ENCODE data around the gene MAPKAPK2.

Gene MAPKAPK2

GRCh38 chr1:206770531-206771337 lies 86.0 kb downstream of the MAPKAPK2 start, which contains the start of gene IL19:
TSS of gene IL19 (plus strand) at chr1:206770773. CDS start at chr1:206836663, 65,890 bp downstream.
- Histone ChIP-seq H3K9me3 (replicated peaks; ENCODE audit: insufficient read depth, low read length) (no peaks in the 10 kb centered on the region), H3K4me1 (ENCODE audit: low read length) (peaks cover 78% of the 10 kb centered on the region), H3K27me3 (replicated peaks; ENCODE audit: insufficient read depth, low read length) (no peaks in the 10 kb centered on the region), H3F3A (ENCODE audit: insufficient read depth, low read length) (peaks cover 38% of the 10 kb centered on the region), H3K4me2 (ENCODE audit: low read depth, low read length) (peak within 1 kb of the TSS; percentile 31; the same call in 1 of the 2 replicates), H3K4me3 (ENCODE audit: low read length) (no peak within 1 kb of the TSS), H2AFZ (ENCODE audit: low read length) (peak within 1 kb of the TSS; percentile 2; the same call in 1 of the 2 replicates), H4K20me1 (ENCODE audit: insufficient read depth, low read length) (no peaks in the 10 kb centered on the region), H3K27ac (ENCODE audit: low read length) (peak within 1 kb of the TSS; percentile 29; the same call in 1 of the 2 replicates), H3K9ac (ENCODE audit: low read length) (no peak within 1 kb of the TSS; the same call in 1 of the 2 replicates), H3K79me2 (ENCODE audit: low read length) (no peaks in the 10 kb centered on the region), H3K36me3 (replicated peaks; ENCODE audit: insufficient read depth, low read length) (no peaks in the 10 kb centered on the region), H3K9me2 (replicated peaks; ENCODE audit: insufficient read depth, low read length) (no peaks in the 10 kb centered on the region)
- no peak for DNase-seq
- no peak for TF ChIP-seq CTCF (IDR thresholded peaks at IDR 0.05; ENCODE audit: low read length)
- TF ChIP-seq EZH2 (optimal IDR thresholded peaks at IDR 0.05; ENCODE audit: low read depth, low read length): no peak
- no peak for TF ChIP-seq EZH2phosphoT487 (IDR thresholded peaks at IDR 0.05; ENCODE audit: low read length)

GRCh38 chr1:206771338-206771692 lies 86.6 kb downstream of the MAPKAPK2 start:
- Histone ChIP-seq H3K9me3 (replicated peaks; ENCODE audit: insufficient read depth, low read length) (no peaks in the 10 kb centered on the region), H3K79me2 (ENCODE audit: low read length) (no peaks in the 10 kb centered on the region), H3K9ac (ENCODE audit: low read length) (no peak overlapping the region), H2AFZ (ENCODE audit: low read length) (no peak overlapping the region), H3K36me3 (replicated peaks; ENCODE audit: insufficient read depth, low read length) (no peaks in the 10 kb centered on the region), H3K27ac (ENCODE audit: low read length) (no peak overlapping the region), H3K4me3 (ENCODE audit: low read length) (no peak overlapping the region), H3K4me2 (ENCODE audit: low read depth, low read length) (no peak overlapping the region), H3K9me2 (replicated peaks; ENCODE audit: insufficient read depth, low read length) (no peaks in the 10 kb centered on the region), H3F3A (ENCODE audit: insufficient read depth, low read length) (peaks cover 32% of the 10 kb centered on the region), H3K4me1 (ENCODE audit: low read length) (peaks cover 73% of the 10 kb centered on the region), H4K20me1 (ENCODE audit: insufficient read depth, low read length) (no peaks in the 10 kb centered on the region), H3K27me3 (replicated peaks; ENCODE audit: insufficient read depth, low read length) (no peaks in the 10 kb centered on the region)
- no peak for DNase-seq
- TF ChIP-seq EZH2phosphoT487 (IDR thresholded peaks at IDR 0.05; ENCODE audit: low read length) (no peak), EZH2 (optimal IDR thresholded peaks at IDR 0.05; ENCODE audit: low read depth, low read length) (no peak), CTCF (IDR thresholded peaks at IDR 0.05; ENCODE audit: low read length) (no peak)

GRCh38 chr1:206772243-206772937 lies 87.7 kb downstream of the MAPKAPK2 start, which contains the start of gene IL10:
TSS of gene IL10 (minus strand) at chr1:206772494. CDS start at chr1:206772435, 59 bp downstream.
- peaks cover 62% of the 10 kb centered on the region for H3K4me1 ChIP-seq (ENCODE audit: low read length)

More at GRCh38 chr1:206772243-206772937, 87.7 kb downstream of the MAPKAPK2 start, which contains the start of gene IL10:
- H3K36me3 ChIP-seq (replicated peaks; ENCODE audit: insufficient read depth, low read length): no peaks in the 10 kb centered on the region
- peak; percentile 45 for DNase-seq
- TF ChIP-seq EZH2phosphoT487 (IDR thresholded peaks at IDR 0.05; ENCODE audit: low read length) (no peak), CTCF (IDR thresholded peaks at IDR 0.05; ENCODE audit: low read length) (no peak), EZH2 (optimal IDR thresholded peaks at IDR 0.05; ENCODE audit: low read depth, low read length) (no peak)
- H3K9ac ChIP-seq (ENCODE audit: low read length): no peak within 1 kb of the TSS
- no peaks in the 10 kb centered on the region for H3K27me3 ChIP-seq (replicated peaks; ENCODE audit: insufficient read depth, low read length)
- H3K9me2 ChIP-seq (replicated peaks; ENCODE audit: insufficient read depth, low read length): no peaks in the 10 kb centered on the region
- peak within 1 kb of the TSS; percentile 11 for H3K4me2 ChIP-seq (ENCODE audit: low read depth, low read length)
- H3K4me3 ChIP-seq (ENCODE audit: low read length): no peak within 1 kb of the TSS
- no peak within 1 kb of the TSS for H3K27ac ChIP-seq (ENCODE audit: low read length)
- no peaks in the 10 kb centered on the region for H3K79me2 ChIP-seq (ENCODE audit: low read length)
- H4K20me1 ChIP-seq (ENCODE audit: insufficient read depth, low read length): no peaks in the 10 kb centered on the region
- no peaks in the 10 kb centered on the region for H3K9me3 ChIP-seq (replicated peaks; ENCODE audit: insufficient read depth, low read length)
- no peak within 1 kb of the TSS for H2AFZ ChIP-seq (ENCODE audit: low read length)
- H3F3A ChIP-seq (ENCODE audit: insufficient read depth, low read length): peaks cover 21% of the 10 kb centered on the region

All from MM.1S (cell line).